AG04449 (cell line): ENCODE results near the gene BRF1.

Source experiments
- CTCF ChIA-PET: fragments of 350-600 bp; formaldehyde crosslinking; extraction: SDS; loops from one replicate; lab custom pipeline; 2021; ENCODE audit warnings: antibody characterized with exemption; lab: Yijun Ruan, JAX
- POLR2A ChIA-PET: fragments of 400-600, 350-600 bp; formaldehyde crosslinking; extraction: SDS; loops from one replicate; lab custom pipeline; 2020; ENCODE audit warnings: antibody characterized with exemption, inconsistent platforms; lab: Yijun Ruan, JAX
- DNase-seq: peaks from one replicate; pipeline ENCODE4 v3.0.0-alpha.2; 2010; ENCODE audit warnings: low read depth, low spot score
- H3K4me3 ChIP-seq: 2 replicates; pipeline ENCODE4 v1.5.1; 2011; ENCODE audit warnings: low read depth, mild to moderate bottlenecking, control low read depth, low read length
- TF ChIP-seq, protein P1 (sequence below): IDR thresholded peaks from one replicate; pipeline ENCODE4 v1.5.1; 2011; ENCODE audit warnings: mild to moderate bottlenecking, moderate library complexity, low read length, control low read depth, inconsistent platforms; ENCODE audit not compliant: insufficient read depth; ENCODE audit errors: missing control alignments

The BRF1 gene

DNA sequence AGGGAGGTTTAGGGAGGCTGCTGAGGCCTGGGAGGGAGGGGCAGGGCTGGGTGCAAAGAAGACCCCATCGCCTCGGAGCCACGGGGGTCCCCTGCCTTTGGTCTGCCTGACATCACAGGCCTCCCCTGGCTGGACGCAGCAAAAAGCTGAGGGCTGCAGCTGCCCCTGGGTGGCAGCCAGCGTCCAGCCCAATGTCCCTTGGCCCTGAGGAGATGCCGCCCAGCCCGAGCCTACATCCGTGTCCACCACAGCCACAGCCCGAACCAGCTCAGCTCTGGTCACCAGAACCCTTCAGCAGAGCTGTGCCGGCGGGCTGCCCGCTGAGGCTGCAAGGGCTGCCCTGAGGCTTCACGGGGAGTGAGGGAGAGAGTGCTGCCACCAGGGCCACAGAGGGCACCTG, 121.6 kb downstream of the BRF1 start:
- ChIA-PET CTCF (interaction anchor here (0.9 to 2.6 kb wide), 5 partner anchors 15 to 90 kb away, joined by 3 to 11 read pairs (median 4); no protein-coding TSS in a partner anchor), POLR2A (no interaction called here)
- TF ChIP-seq, protein P1, sequence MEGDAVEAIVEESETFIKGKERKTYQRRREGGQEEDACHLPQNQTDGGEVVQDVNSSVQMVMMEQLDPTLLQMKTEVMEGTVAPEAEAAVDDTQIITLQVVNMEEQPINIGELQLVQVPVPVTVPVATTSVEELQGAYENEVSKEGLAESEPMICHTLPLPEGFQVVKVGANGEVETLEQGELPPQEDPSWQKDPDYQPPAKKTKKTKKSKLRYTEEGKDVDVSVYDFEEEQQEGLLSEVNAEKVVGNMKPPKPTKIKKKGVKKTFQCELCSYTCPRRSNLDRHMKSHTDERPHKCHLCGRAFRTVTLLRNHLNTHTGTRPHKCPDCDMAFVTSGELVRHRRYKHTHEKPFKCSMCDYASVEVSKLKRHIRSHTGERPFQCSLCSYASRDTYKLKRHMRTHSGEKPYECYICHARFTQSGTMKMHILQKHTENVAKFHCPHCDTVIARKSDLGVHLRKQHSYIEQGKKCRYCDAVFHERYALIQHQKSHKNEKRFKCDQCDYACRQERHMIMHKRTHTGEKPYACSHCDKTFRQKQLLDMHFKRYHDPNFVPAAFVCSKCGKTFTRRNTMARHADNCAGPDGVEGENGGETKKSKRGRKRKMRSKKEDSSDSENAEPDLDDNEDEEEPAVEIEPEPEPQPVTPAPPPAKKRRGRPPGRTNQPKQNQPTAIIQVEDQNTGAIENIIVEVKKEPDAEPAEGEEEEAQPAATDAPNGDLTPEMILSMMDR = no peak
- no peak overlapping the region for H3K4me3 ChIP-seq
- DNase-seq = no peak

DNA sequence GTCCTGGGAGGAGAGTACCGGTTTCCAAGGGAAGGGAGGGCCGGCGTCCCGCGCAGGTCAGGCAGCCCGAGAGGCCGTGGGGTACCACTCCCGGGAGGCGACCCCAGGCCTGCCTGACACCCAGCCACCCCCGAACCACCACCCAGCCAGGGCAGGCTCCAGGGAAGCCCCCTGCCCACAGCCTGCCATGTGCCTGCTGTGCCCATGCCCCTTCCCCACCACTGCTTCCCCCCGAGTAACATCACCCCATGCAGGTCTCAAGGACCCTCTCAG, 122.0 kb downstream of the BRF1 start:
- ChIA-PET POLR2A (no interaction called here), CTCF (interaction anchor here (2.0 kb wide), 1 partner anchor 25 kb away, joined by 8 read pairs; no protein-coding TSS in a partner anchor)
- TF ChIP-seq, protein P1 = no peak
- H3K4me3 ChIP-seq = no peak overlapping the region
- no peak for DNase-seq

DNA sequence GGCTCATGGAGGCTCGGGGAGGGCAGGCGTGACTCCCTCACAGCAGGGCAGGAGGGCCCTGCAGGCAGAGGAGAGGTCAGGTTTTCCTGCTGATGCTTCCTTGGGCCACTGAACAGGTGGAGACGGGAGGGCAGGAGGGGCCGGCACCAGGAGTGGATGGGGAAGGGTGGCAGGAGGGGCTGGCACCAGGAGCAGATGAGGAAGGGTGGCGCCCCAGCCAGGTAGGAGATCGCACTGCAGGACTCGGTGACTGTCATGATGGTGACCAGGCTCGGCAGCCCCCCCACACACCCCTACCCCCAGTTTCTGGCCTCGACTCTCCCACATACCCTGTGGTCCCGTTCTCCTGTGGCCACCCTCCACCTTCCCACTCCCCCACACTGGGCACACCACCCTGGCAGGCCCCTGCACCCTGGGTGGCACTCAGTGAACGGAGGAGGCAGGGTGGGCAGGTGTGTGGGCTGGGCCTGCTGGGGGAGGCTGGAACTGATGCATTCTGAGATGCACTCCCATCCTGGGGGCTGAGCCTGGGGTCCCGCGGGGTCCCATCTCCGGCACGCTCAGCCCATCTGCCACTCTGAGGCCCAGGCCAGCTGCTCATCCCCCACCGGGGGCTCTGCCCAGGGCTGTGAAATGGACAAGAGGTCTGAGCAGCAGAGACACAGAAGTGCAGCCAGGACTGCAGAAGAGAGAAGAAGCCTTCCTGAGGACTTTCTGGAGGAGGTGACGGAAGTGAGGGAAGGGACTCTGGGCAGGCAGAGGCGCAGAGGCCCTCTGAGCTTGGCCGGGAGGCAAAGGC, 122.5 kb downstream of the BRF1 start:
- ChIA-PET CTCF (no interaction called here), POLR2A (no interaction called here)
- TF ChIP-seq, protein P1 = no peak
- no peak overlapping the region for H3K4me3 ChIP-seq
- no peak for DNase-seq

DNA sequence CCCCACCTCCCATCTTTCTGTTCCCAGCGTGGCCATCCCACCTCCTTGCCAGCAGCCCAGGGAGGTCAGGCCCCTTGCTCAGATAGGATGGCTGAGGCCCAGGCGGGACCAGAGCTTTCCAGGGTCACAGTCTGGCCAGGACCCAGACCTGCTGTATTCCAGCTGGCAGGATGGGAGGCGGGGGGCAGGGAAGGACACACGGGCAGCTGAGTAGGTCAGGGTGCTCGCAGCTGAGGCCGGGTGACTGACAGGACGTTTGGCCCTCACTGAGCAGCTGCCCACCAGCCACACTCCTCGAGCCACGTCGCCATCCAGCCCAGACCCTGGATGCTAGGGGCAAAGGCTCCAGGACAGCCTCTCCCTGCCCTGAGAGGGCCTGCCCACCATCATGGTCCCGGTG, 123.7 kb downstream of the BRF1 start:
- POLR2A ChIA-PET = interaction anchor here (0.5 kb wide), 1 partner anchor 12 kb away, joined by 5 read pairs; no protein-coding TSS in a partner anchor
- no peak for DNase-seq
- CTCF ChIA-PET = interaction anchor here (1.3 kb wide), 1 partner anchor 86 kb away, joined by 3 read pairs; no protein-coding TSS in a partner anchor
- no peak overlapping the region for H3K4me3 ChIP-seq
- TF ChIP-seq, protein P1 = no peak

DNA sequence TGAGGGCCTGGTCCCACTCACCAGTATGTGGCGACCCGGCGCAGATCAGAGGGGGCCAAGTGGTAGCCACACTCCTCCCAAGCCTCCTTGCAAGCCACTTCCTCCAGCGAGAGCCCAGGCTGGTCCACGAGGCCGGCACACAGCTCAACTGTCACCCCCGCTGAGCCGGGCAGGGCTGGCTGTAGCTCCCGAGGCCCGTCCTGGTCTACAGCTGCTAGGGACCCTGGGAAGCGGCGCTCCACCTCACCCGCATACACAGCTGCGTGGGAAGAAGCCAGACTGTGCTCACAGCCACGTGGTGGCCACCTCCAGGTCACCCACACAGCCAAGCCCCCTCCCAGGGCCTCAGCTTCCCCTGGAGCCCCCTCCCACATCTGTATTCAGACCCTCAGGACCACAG, 124.3 kb downstream of the BRF1 start:
- ChIA-PET POLR2A (no interaction called here), CTCF (interaction anchor here (1.3 kb wide), 1 partner anchor 85 kb away, joined by 3 read pairs; no protein-coding TSS in a partner anchor)
- H3K4me3 ChIP-seq = no peak overlapping the region
- TF ChIP-seq, protein P1 = no peak
- no peak for DNase-seq
